ENCODE data around the gene SLC36A1.

DNA sequence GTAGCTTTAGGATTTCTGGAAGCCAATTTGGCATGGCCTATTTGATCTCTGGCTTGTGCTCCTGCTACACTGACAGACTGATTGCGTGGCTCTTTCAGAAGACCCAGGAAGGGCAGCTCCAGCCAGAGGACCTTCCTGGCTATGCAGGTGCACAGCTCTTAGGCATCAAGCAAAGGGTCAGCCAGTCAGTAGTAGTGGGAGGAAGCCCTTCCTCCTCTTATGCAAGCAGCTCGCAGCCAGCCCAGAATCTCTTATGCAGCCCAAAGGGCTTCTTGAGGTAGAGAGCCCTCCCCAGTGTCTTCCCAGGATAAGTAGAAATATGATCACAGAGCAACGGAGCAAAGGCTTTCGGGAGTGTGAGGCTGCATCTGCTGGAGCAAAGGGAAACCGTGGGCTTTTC is 43.2 kb downstream of the SLC36A1 start:
- TF ChIP-seq, protein P1, sequence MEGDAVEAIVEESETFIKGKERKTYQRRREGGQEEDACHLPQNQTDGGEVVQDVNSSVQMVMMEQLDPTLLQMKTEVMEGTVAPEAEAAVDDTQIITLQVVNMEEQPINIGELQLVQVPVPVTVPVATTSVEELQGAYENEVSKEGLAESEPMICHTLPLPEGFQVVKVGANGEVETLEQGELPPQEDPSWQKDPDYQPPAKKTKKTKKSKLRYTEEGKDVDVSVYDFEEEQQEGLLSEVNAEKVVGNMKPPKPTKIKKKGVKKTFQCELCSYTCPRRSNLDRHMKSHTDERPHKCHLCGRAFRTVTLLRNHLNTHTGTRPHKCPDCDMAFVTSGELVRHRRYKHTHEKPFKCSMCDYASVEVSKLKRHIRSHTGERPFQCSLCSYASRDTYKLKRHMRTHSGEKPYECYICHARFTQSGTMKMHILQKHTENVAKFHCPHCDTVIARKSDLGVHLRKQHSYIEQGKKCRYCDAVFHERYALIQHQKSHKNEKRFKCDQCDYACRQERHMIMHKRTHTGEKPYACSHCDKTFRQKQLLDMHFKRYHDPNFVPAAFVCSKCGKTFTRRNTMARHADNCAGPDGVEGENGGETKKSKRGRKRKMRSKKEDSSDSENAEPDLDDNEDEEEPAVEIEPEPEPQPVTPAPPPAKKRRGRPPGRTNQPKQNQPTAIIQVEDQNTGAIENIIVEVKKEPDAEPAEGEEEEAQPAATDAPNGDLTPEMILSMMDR (IDR thresholded peaks at IDR 0.05), result no peak
- no peak for TF ChIP-seq POLR2A (IDR thresholded peaks at IDR 0.05)
